ENCODE data around the gene FOXN3. TPM values are rescaled to one million over a fixed set of nuclear protein-coding genes. Genes with fewer than 3 reads are reported as not detected.

The FOXN3 gene
- total RNA-seq, 1 experiment from 2014 or later: 125 TPM

GRCh38 chr14:89141862-89142261 is 275.2 kb downstream of the FOXN3 start:
- H3K27me3 ChIP-seq (ENCODE audit: insufficient read depth, low read length): no peaks in the 10 kb centered on the region
- no peak overlapping the region for H2AK5ac ChIP-seq (ENCODE audit: insufficient read length, low read length)
- DNase-seq: no peak
- Mint-ChIP-seq H3K36me3 (ENCODE audit: insufficient read depth in 1 of 3, low read depth in 3 of 3) (peaks cover 0 to 2% (median 0%) of the 10 kb centered on the region in 3 experiments; a peak in 1 of 7 replicates), H3K4me3 (no peak overlapping the region), H3K9me3 (peaks cover under 1 to 2% of the 10 kb centered on the region in 2 experiments; a peak in 2 of 5 replicates), H3K27me3 (ENCODE audit: low read depth) (peaks cover 7% of the 10 kb centered on the region), H3K27ac (no peak overlapping the region), H3K4me1 (peaks cover 24 to 32% of the 10 kb centered on the region in 2 experiments)
- no peaks in the 10 kb centered on the region for H3K9me3 ChIP-seq (ENCODE audit: control insufficient read depth, low read depth, low read length)
- H2AFZ ChIP-seq (ENCODE audit: low read length): no peak overlapping the region
- no peak overlapping the region for H2BK120ac ChIP-seq (ENCODE audit: low read depth, low read length, poor library complexity, severe bottlenecking)
- H2BK12ac ChIP-seq (ENCODE audit: insufficient read length, low read depth, low read length): no peak overlapping the region
- H4K91ac ChIP-seq (ENCODE audit: insufficient read length, low read depth, low read length): no peak overlapping the region
- no peaks in the 10 kb centered on the region for H3K23me2 ChIP-seq (ENCODE audit: insufficient read length, low read depth, low read length, poor library complexity, severe bottlenecking)
- no peak overlapping the region for H3K27ac ChIP-seq (ENCODE audit: insufficient read length, low read depth, low read length)
- no peak overlapping the region for H2BK20ac ChIP-seq (ENCODE audit: low read depth, low read length, poor library complexity, severe bottlenecking)
- H4K5ac ChIP-seq (ENCODE audit: insufficient read length, low read depth, low read length): no peak overlapping the region
- no peak overlapping the region for H3K18ac ChIP-seq (ENCODE audit: insufficient read length, low read depth, low read length)
- H4K8ac ChIP-seq (replicated peaks; ENCODE audit: insufficient read length, low read depth, low read length): no peak overlapping the region
- H3K4me1 ChIP-seq (ENCODE audit: insufficient read depth, low read length): peaks cover 11% of the 10 kb centered on the region; the same call in 1 of the 2 replicates
- H3K23ac ChIP-seq (ENCODE audit: insufficient read length, low read depth, low read length): no peak overlapping the region
- whole genome bisulfite sequencing (ENCODE audit: extremely low coverage, insufficient read length, low lambda C conversion rate): no CpG with 5 or more reads among the region's 3 CpGs
- no peaks in the 10 kb centered on the region for H4K20me1 ChIP-seq (ENCODE audit: control insufficient read depth, insufficient read depth, insufficient read length)
- no peaks in the 10 kb centered on the region for H3K79me1 ChIP-seq (ENCODE audit: insufficient read depth, low read depth, low read length, poor library complexity, severe bottlenecking)
- H2BK5ac ChIP-seq (ENCODE audit: insufficient read length, low read length): no peak overlapping the region
- H3K4ac ChIP-seq (ENCODE audit: low read depth, low read length): no peak overlapping the region
- no peak overlapping the region for H3K9ac ChIP-seq (ENCODE audit: extremely low read depth, insufficient read length, low read length)
- H3K56ac ChIP-seq (ENCODE audit: insufficient read length, low read depth, low read length): no peak overlapping the region
- H3T11ph ChIP-seq (ENCODE audit: low read length): no peak overlapping the region
- H3K4me2 ChIP-seq (ENCODE audit: insufficient read depth, insufficient read length, low read length): no peak overlapping the region
- no peaks in the 10 kb centered on the region for H3K79me2 ChIP-seq (ENCODE audit: insufficient read depth, low read length)
- H3K14ac ChIP-seq (ENCODE audit: insufficient read depth, low read length): no peak overlapping the region
- TF ChIP-seq, protein P1, sequence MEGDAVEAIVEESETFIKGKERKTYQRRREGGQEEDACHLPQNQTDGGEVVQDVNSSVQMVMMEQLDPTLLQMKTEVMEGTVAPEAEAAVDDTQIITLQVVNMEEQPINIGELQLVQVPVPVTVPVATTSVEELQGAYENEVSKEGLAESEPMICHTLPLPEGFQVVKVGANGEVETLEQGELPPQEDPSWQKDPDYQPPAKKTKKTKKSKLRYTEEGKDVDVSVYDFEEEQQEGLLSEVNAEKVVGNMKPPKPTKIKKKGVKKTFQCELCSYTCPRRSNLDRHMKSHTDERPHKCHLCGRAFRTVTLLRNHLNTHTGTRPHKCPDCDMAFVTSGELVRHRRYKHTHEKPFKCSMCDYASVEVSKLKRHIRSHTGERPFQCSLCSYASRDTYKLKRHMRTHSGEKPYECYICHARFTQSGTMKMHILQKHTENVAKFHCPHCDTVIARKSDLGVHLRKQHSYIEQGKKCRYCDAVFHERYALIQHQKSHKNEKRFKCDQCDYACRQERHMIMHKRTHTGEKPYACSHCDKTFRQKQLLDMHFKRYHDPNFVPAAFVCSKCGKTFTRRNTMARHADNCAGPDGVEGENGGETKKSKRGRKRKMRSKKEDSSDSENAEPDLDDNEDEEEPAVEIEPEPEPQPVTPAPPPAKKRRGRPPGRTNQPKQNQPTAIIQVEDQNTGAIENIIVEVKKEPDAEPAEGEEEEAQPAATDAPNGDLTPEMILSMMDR (conservative IDR thresholded peaks at IDR 0.05): no peak
- no peak overlapping the region for H2BK15ac ChIP-seq (ENCODE audit: low read depth, low read length)
